ENCODE results near the gene WIPF1.

- TF ChIP-seq POLR2AphosphoS5 (IDR thresholded peaks at IDR 0.05; ENCODE audit: low read depth, low read length) (no peak), SIN3A (IDR thresholded peaks at IDR 0.05; ENCODE audit: borderline replicate concordance, insufficient read depth, low read length) (no peak)
Observed at GRCh38 chr2:174512345-174512744, 85.3 kb downstream of the WIPF1 start.

Data from PFSK-1 (cell line).